Thyroid gland (tissue), 4 donors: ENCODE data around the gene KRTAP19-2.

Source experiments
- POLR2A ChIP-seq, 2 donors: fragments of 450-650 bp; IDR thresholded peaks; one replicate each; pipeline ENCODE4 v1.6.1; 2017; ENCODE audit warnings: antibody characterized with exemption in 2 of 2, mild to moderate bottlenecking in 2 of 2, moderate library complexity in 1 of 2
- TF ChIP-seq, protein P1 (sequence below), 6 experiments: fragments of 200-600 bp in 3 of 6; fragments of 450-650 bp in 3 of 6; sonication (generic) in 3 of 6; IDR thresholded peaks; one replicate each; pipeline ENCODE4 v1.5.1; 2016 to 2019; ENCODE audit warnings: antibody characterized with exemption in 6 of 6, mild to moderate bottlenecking in 2 of 6, inconsistent platforms in 1 of 6, moderate library complexity in 1 of 6

DNA sequence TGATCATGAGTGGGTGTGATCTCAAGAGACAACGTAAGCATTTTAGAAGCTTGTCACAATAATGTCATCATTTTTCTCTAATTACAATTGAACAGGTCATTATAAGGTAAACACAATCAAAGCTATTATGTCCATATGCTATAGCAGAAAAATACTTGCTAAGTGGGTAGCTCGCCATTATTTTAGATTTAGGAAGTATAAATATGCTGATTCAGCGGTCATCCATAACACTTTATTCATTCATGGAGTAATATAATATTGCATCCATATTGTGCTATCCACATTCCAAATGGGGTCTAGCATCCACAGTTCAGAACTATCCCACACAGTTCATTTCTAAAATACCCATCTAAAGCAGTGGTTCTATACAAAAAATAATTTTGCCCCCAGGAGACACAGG lies 38.7 kb downstream of the KRTAP19-2 start:
- TF ChIP-seq, protein P1, sequence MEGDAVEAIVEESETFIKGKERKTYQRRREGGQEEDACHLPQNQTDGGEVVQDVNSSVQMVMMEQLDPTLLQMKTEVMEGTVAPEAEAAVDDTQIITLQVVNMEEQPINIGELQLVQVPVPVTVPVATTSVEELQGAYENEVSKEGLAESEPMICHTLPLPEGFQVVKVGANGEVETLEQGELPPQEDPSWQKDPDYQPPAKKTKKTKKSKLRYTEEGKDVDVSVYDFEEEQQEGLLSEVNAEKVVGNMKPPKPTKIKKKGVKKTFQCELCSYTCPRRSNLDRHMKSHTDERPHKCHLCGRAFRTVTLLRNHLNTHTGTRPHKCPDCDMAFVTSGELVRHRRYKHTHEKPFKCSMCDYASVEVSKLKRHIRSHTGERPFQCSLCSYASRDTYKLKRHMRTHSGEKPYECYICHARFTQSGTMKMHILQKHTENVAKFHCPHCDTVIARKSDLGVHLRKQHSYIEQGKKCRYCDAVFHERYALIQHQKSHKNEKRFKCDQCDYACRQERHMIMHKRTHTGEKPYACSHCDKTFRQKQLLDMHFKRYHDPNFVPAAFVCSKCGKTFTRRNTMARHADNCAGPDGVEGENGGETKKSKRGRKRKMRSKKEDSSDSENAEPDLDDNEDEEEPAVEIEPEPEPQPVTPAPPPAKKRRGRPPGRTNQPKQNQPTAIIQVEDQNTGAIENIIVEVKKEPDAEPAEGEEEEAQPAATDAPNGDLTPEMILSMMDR (IDR thresholded peaks at IDR 0.05) = no peak
- no peak for TF ChIP-seq POLR2A (IDR thresholded peaks at IDR 0.05)
